DMS53 treated with DMSO at 0.1 percent for 48 hours (cell line): ENCODE results near the gene PFKL.
"Not testable (repeated sequence)": the region's sequence is repeated elsewhere in the genome, so short reads cannot be mapped to it uniquely, and the experiment has no call there.

Experiments
- DNase-seq: peaks from one replicate; lab custom pipeline; 2025; ENCODE audit not compliant: unreplicated experiment; lab: John Stamatoyannopoulos, UW

The PFKL gene

DNA sequence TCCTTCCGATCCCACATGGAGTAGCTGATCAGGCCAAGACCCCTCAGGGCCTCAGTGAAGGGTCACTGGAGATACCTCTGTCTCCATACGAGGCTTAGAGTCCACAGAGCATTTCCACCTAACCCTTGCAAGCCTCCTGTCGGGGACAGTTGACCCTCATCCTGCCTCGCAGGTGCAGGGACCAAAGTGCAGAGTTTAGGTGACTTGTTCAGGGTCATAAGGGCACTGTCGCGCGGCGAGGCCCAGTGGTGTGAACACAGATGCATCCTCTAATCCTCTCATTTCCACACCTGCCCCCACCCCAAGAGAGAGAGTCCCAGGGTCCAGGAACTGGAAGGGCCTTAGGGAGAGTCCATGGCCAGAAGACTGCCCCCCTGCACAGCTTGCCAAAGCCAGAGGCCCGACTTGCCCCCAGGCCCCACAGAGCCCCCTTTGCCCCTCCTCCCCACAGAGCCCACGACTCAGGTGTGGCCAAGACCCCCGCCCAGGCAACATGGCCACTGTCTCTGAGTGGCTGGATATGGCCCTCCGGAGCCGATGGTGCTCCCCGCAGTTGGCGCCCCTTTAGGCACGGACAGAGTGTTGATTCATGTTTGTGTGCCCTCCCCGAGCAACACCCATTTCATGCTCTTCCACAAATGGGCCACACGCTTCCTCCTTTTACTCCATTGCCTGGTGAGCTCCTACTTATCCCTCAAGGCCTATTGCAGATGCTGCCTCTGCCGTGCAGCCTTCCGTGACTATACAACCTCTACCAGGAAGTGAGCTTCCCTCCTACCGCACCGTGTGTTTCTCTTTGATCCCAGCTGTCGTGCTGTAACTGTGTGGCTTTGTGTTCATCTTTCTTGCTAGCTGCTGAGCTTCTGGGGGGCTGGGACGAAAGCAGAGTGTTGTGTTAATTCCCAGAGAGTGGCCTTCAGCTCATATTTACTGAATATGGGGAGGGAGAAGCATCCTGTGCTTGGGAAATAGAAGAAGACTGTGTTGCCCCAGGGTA, 55.2 kb downstream of the PFKL start:
- no peak for DNase-seq

DNA sequence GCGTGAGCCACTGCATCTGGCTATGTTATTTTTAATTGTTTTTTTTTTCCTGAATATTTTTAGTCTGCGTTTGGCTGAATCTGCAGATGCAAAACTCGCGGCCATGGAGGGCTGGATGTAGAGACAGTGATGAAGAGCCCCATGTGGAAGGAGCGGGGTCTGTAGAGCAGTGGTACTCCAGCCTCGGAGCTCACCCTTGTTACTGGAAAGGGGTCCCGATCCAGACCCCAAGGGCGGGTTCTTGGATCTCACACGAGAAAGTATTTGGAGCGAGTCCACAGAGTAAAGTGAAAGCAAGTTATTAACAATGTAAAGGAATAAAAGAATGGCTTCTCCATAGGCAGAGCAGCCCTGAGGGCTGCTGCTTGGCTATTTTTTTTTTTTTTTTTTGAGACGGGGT, 56.3 kb downstream of the PFKL start:
- no peak for DNase-seq

DNA sequence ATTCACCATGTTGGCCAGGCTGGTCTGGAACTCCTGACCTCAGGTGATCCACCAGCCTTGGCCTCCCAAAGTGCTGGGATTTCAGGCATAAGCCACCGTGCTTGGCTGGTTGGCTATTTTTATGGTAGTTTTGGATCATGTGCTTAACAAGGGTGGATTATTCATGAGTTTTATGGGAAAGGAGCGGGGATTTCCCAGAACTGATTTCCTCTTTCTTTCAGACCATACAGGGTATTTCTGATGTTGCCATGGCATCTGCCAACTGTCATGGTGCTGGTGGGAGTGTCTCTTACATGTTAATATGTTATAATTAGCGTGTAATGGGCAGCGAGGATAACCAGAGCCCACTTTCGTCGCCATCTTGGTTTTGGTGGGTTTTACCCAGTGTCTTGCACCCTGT, 56.8 kb downstream of the PFKL start:
- no peak for DNase-seq

GRCh38 chr21:44357064-44357837, 57.4 kb downstream of the PFKL start:
- no peak for DNase-seq

DNA sequence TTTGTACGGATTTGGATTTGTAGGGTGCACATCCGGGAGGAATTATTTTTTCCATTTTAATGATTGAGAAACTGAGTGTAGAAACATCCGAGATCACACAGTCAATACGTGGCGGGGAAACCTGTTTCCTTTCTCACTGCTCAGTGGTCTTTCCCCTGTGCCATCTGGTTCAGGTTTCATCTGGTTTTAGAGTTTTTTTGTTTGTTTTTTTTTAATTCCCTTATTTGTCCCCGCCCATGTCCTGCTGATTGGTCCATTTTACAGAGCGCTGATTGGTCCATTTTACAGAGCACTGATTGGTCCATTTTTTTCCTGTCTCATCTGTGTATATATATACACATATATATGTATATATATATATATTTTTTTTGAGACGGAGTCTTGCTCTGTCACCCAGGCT, 59.5 kb downstream of the PFKL start:
- DNase-seq: no peak

GRCh38 chr21:44360159-44360558, 60.3 kb downstream of the PFKL start:
- no peak for DNase-seq

DNA sequence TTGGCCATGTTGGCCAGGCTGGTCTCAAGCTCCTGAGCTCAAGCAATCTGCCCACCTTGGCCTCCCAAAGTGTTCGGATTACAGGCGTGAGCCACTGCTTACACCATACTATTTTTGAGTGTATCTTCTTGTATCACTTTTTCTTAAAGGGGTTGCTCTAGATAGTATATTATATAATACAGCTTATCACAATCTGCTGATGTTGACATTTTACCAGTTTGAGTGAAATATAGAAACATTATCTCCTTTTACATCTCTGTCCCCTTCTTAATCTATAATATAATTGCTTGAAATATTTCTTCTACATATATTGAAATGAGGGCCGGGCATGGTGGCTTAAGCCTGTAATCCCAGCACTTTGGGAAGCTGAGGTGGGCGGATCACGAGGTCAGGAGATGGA, 62.0 kb downstream of the PFKL start:
- DNase-seq: not testable (repeated sequence)

GRCh38 chr21:44363278-44363677, 63.4 kb downstream of the PFKL start:
- no peak for DNase-seq

DNA sequence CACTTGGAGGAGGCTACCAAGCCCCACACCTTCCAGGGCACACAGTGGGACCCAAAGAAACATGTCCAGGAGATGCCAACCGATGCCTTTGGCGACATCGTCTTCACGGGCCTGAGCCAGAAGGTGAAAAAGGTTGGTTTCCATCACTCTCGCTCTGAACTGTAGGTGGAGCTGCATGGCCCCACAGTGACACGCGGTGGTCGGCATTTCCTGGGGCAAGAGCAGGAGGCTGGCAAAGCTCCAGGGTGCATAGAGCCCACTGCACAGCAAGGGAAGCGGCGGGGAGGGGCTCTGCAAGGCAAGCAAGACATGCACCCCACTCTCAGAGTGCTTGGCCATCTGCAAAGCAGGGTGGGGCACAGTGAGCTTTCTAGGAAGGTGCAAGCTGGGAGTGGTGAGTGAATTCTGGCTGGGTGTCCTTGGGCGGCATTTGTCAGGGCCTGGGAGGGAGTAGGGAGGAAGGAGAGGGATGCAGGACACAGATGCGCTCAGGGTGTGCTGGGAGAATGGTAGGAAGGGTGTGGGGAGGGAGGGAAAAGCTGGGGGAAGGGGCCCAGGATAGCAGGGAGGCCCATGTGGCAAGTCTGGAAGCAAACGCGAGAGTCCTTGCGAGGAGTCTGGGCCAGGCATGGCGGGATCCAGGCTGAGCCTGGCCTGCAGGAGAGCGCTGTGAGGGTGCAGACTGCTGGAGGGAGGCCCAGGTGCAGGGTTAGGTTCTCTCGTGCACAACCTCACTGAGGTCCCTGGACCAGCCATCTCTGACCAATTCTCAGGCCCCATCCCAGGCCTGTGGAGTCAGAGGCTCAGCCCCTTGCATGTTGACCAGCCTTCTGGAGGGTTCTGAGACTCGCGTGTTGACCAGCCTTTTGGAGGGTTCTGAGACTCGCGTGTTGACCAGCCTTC, 64.5 kb downstream of the PFKL start:
- DNase-seq: no peak

- DNase-seq: no peak
Measured at GRCh38 chr21:44365251-44365966, 65.6 kb downstream of the PFKL start.

GRCh38 chr21:44365967-44366585, 66.2 kb downstream of the PFKL start:
- DNase-seq: no peak

DNA sequence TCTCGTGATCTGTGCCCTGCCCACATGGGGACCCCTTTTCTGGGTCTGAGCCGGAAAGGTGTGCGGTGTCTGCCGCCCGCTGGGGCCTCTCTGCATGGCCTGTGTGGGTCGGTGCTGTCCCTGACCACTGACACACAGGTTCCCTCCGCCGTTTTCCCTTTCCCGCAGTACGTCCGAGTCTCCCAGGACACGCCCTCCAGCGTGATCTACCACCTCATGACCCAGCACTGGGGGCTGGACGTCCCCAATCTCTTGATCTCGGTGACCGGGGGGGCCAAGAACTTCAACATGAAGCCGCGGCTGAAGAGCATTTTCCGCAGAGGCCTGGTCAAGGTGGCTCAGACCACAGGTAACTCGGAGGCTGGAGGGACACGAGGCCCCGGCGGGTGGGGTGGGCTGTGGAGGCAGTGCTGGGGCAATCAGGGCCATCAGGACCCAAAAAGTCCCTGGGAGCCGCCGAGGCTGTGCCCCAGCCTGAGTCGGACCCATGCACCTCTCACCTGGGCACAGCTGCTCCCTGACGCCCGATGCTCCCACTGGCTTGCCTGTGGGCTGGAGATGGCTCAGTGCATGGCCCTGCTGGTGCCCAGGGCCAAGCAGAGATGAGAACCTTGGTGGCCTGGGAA, 66.8 kb downstream of the PFKL start:
- DNase-seq: no peak

DNA sequence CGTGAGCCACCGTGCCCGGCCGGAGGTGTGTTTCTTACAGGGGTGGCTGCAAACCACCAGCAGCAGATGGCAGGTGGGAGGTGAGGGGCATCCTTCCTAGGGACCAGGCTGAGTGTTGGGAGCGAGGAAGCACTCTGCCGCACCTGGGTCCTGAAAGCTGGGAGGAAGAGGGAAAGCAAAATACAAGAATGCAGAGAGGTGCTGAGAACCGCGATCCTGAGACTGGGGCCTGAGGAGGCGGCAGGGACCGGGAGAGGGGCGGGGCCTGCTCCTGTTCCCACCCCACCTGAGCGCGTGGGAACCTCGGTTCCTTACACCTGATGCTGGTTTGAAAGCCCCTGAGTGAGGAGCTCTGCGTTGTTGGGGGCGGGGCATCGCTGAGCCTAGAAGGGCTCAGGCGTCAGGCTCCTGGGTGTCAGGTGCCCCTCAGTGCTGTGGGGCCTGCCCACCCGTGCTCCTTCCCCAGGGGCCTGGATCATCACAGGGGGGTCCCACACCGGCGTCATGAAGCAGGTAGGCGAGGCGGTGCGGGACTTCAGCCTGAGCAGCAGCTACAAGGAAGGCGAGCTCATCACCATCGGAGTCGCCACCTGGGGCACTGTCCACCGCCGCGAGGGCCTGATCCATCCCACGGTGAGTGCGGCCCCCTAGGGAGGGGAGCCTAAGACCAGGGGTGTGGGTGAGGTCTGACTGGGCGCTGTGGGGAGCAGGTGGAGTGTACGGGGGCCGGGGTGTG, 69.0 kb downstream of the PFKL start:
- no peak for DNase-seq

DNA sequence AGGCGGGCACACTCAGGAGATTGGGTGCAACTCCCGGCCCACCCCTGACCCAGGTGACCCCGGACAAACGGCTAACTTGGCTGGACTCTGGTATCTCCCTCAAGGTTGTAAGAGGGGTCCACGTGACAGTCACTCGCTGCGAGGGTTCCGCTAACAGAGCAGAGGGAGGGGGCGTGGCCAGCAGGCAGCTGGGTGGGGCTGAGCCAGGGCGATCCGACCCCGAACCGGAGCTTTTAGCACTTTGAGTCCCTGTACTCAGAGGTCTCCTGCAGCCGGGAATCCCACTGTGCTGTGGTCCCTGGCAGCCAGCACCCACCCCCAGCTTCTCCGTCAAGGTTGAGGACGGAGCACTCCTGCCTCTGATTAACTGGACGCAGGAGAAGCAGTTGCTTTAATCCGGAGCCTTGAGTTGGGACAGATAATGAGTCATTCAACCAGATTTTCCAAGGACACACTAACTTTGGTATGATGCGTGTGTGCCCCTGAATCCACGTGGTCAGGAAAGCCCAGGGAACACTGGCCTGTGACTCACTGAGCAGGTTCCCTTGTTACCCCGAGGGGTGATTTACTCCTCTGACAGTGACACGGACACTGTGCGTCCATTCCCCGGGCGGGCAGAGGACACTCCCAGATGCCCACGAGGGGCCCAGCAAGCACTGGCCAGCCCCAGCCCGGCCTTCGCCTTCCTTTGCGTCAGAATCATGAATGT, 70.3 kb downstream of the PFKL start:
- DNase-seq: no peak

- DNase-seq: no peak
Measured at GRCh38 chr21:44370786-44371410, 71.0 kb downstream of the PFKL start.

DNA sequence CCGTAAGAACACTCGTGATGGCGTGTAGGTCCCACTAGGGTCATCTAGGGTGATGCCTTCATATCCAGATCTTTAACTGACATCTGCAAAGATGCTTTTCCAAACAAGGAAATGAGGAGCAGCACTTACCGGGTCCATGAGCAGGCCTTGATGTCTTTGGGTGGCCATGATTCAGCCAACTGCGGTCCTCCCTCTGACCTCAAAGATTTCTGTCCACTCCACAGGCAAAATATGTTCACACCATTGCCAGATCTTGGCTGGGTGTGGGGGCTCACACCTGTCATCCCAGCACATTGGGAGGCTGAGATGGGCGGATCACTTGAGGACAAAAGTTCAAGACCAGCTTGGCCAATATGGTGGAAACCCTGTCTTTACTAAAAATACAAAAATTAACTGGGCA, 71.7 kb downstream of the PFKL start:
- DNase-seq: no peak

DNA sequence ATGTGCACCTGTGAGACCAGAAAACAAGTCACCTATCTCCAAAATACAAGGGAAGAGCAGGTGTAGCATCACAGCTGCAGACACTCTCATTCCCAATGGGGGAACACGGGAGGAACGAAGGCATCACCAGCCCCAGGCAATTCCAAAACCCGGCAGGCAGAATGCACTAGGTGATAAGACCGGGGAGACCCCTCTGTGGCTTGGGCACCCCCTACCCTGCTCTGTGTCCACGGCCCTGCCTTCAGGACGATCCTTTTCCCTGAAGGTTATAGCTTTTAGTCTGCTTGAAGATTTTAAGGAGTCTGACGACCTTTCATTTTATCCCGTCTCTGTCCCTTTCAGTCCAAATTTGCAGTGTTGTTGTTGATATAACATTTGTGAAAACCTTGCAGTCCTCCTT, 72.8 kb downstream of the PFKL start:
- DNase-seq: no peak
